H1 (cell line): ENCODE data around the gene CNFN. TPM values are rescaled to one million over a fixed set of nuclear protein-coding genes. Genes with fewer than 3 reads are reported as not detected.

Experiments
- CTCF ChIA-PET: fragments of 300-600 bp; sonication (Branson Sonifier 250); formaldehyde crosslinking; loops from one replicate; lab custom pipeline; 2021; ENCODE audit not compliant: partially characterized antibody; lab: Charles Lee
- POLR2A ChIA-PET: fragments of 300-600 bp; sonication (Branson Sonifier 250); formaldehyde crosslinking; loops from one replicate; lab custom pipeline; 2021; ENCODE audit warnings: inconsistent platforms; ENCODE audit not compliant: partially characterized antibody; lab: Charles Lee
- DNase-seq, 2 experiments: peaks; one replicate each; pipeline versions ENCODE4 v3.0.0 to v3.0.0-alpha.2; 2010 to 2022; ENCODE audit warnings: low spot score in 2 of 2, low read depth in 1 of 2, mixed read lengths in 1 of 2
- FAIRE-seq: peaks from 2 replicates; lab custom pipeline; 2011; peaks lifted over from hg19 to GRCh38; lab: Jason Lieb, UNC
- H2AFZ ChIP-seq: 2 replicates; pipeline ENCODE4 v1.8.1; 2012; ENCODE audit warnings: low read length, inconsistent platforms
- H2AK5ac ChIP-seq: 2 replicates; pipeline ENCODE4 v1.6.1; 2013; ENCODE audit warnings: low read depth, low read length
- H2BK120ac ChIP-seq: replicated peaks from 2 replicates; pipeline ENCODE3; 2013; ENCODE audit warnings: low read depth, low read length, inconsistent platforms
- H2BK12ac ChIP-seq: 2 replicates; pipeline ENCODE4 v1.6.1; 2013; ENCODE audit warnings: low read depth, low read length
- H2BK15ac ChIP-seq: 2 replicates; pipeline ENCODE4 v1.6.1; 2013; ENCODE audit warnings: low read length
- H2BK20ac ChIP-seq: 2 replicates; pipeline ENCODE4 v1.6.1; 2013; ENCODE audit warnings: low read length
- H2BK5ac ChIP-seq: 2 replicates; pipeline ENCODE4 v1.6.1; 2013; ENCODE audit warnings: low read depth, low read length
- H3K14ac ChIP-seq: 2 replicates; pipeline ENCODE4 v1.6.1; 2013; ENCODE audit warnings: inconsistent platforms; ENCODE audit not compliant: insufficient read length
- H3K18ac ChIP-seq: 2 replicates; pipeline ENCODE4 v1.6.1; 2013; ENCODE audit warnings: low read length; ENCODE audit errors: extremely low read depth
- H3K23ac ChIP-seq: 2 replicates; pipeline ENCODE4 v1.6.1; 2013; ENCODE audit warnings: inconsistent platforms; ENCODE audit not compliant: insufficient read length
- H3K23me2 ChIP-seq: 2 replicates; pipeline ENCODE4 v1.6.1; 2013; ENCODE audit warnings: low read depth, low read length
- H3K27ac ChIP-seq: 2 replicates; pipeline ENCODE4 v1.6.1; 2011; ENCODE audit warnings: low read depth, low read length, inconsistent platforms
- H3K27me3 ChIP-seq, 4 experiments: replicated peaks in 1 of 4; 1 replicate in 1 of 4; 2 replicates in 3 of 4; pipeline versions ENCODE4 v1.6.1 to v1.8.1; 2011 to 2013; ENCODE audit warnings: low read length in 3 of 4, mild to moderate bottlenecking in 3 of 4, inconsistent platforms in 2 of 4, mixed read lengths in 2 of 4, moderate library complexity in 1 of 4; ENCODE audit not compliant: control insufficient read depth in 3 of 4, insufficient read depth in 3 of 4; ENCODE audit errors: extremely low read depth in 1 of 4
- H3K36me3 ChIP-seq, 4 experiments: 2 replicates each; pipeline versions ENCODE4 v1.6.1 to v1.8.1; 2011 to 2013; ENCODE audit warnings: mild to moderate bottlenecking in 4 of 4, low read length in 3 of 4, moderate library complexity in 2 of 4, control low read depth in 1 of 4, inconsistent platforms in 1 of 4; ENCODE audit not compliant: insufficient read depth in 4 of 4, control insufficient read depth in 2 of 4
- H3K4ac ChIP-seq: replicated peaks from 2 replicates; pipeline ENCODE3; 2013; ENCODE audit warnings: low read length, low read depth, mixed read lengths, inconsistent platforms; ENCODE audit not compliant: insufficient read length
- H3K4me1 ChIP-seq, 4 experiments: replicated peaks in 1 of 4; 1 replicate in 1 of 4; 2 replicates in 3 of 4; pipeline versions ENCODE4 v1.6.1 to v1.8.1; 2011 to 2013; ENCODE audit warnings: low read length in 3 of 4, inconsistent platforms in 2 of 4, mixed read lengths in 1 of 4; ENCODE audit not compliant: insufficient read depth in 4 of 4, control insufficient read depth in 3 of 4
- H3K4me2 ChIP-seq, 2 experiments: 2 replicates each; pipeline versions ENCODE4 v1.6.1 to v1.8.1; 2011 to 2013; ENCODE audit warnings: low read depth in 2 of 2, low read length in 2 of 2, control low read depth in 1 of 2, inconsistent platforms in 1 of 2, mild to moderate bottlenecking in 1 of 2; ENCODE audit not compliant: insufficient read depth in 1 of 2
- H3K4me3 ChIP-seq, 4 experiments: fragments of 200-600, 300-600 bp in 1 of 4; sonication (generic), shearing (Covaris generic), sonication (Bioruptor Twin) in 1 of 4; 2 replicates each; pipeline versions ENCODE4 v1.5.1 to v1.8.1; 2011 to 2016; ENCODE audit warnings: low read length in 4 of 4, low read depth in 3 of 4, control low read depth in 2 of 4, inconsistent platforms in 2 of 4, mild to moderate bottlenecking in 2 of 4, mixed read lengths in 1 of 4, moderate library complexity in 1 of 4; ENCODE audit not compliant: insufficient read depth in 2 of 4; ENCODE audit errors: extremely low read depth in 1 of 4
- H3K56ac ChIP-seq: replicated peaks from 2 replicates; pipeline ENCODE3; 2013; ENCODE audit warnings: low read depth, mild to moderate bottlenecking, mixed read lengths, low read length, inconsistent platforms; ENCODE audit not compliant: insufficient read length
- H3K79me1 ChIP-seq: 2 replicates; pipeline ENCODE4 v1.6.1; 2013; ENCODE audit warnings: low read depth, low read length, control low read depth
- H3K79me2 ChIP-seq, 2 experiments: 2 replicates each; pipeline versions ENCODE4 v1.6.1 to v1.8.1; 2012 to 2013; ENCODE audit warnings: low read length in 2 of 2, mild to moderate bottlenecking in 2 of 2, inconsistent platforms in 1 of 2; ENCODE audit not compliant: insufficient read depth in 2 of 2, control insufficient read depth in 1 of 2
- H3K9ac ChIP-seq, 4 experiments: replicated peaks in 1 of 4; 1 replicate in 1 of 4; 2 replicates in 3 of 4; pipeline versions ENCODE4 v1.6.1 to v1.8.1; 2011 to 2013; ENCODE audit warnings: low read depth in 3 of 4, low read length in 3 of 4, control low read depth in 2 of 4, mild to moderate bottlenecking in 2 of 4, moderate library complexity in 2 of 4, inconsistent platforms in 1 of 4; ENCODE audit errors: extremely low read depth in 1 of 4
- H3K9me3 ChIP-seq, 2 experiments: 2 replicates each; pipeline versions ENCODE4 v1.6.1 to v1.8.1; 2012 to 2013; ENCODE audit warnings: mild to moderate bottlenecking in 2 of 2, moderate library complexity in 2 of 2, control low read depth in 1 of 2, inconsistent platforms in 1 of 2, low read depth in 1 of 2, low read length in 1 of 2, mixed read lengths in 1 of 2; ENCODE audit not compliant: insufficient read depth in 2 of 2
- H4K20me1 ChIP-seq, 2 experiments: replicated peaks in 1 of 2; 2 replicates each; pipeline versions ENCODE3 to v1.8.1; 2011 to 2013; ENCODE audit warnings: inconsistent platforms in 2 of 2, low read length in 2 of 2, mild to moderate bottlenecking in 1 of 2; ENCODE audit not compliant: insufficient read depth in 2 of 2, control insufficient read depth in 1 of 2
- H4K5ac ChIP-seq: 2 replicates; pipeline ENCODE4 v1.6.1; 2013; ENCODE audit warnings: low read length, low read depth, mixed read lengths, inconsistent platforms; ENCODE audit not compliant: insufficient read length
- H4K8ac ChIP-seq: 2 replicates; pipeline ENCODE4 v1.8.0; 2013; ENCODE audit warnings: mild to moderate bottlenecking, moderate library complexity, low read length, inconsistent platforms; ENCODE audit not compliant: insufficient read depth; ENCODE audit errors: extremely low read depth
- H4K91ac ChIP-seq: replicated peaks from 2 replicates; pipeline ENCODE3; 2013; ENCODE audit warnings: low read length, mixed read lengths, inconsistent platforms; ENCODE audit not compliant: insufficient read length
- CBX5 ChIP-seq: fragments of 300-800, 300-1000 bp; sonication (generic); IDR thresholded peaks from 2 replicates; pipeline ENCODE4 v1.7.1; 2016; ENCODE audit warnings: antibody characterized with exemption, low read length, low read depth
- FOSL1 ChIP-seq: IDR thresholded peaks from 2 replicates; pipeline ENCODE4 v1.6.1; 2011; ENCODE audit warnings: mild to moderate bottlenecking, low read depth, low read length, moderate library complexity; ENCODE audit not compliant: insufficient read depth
- HDAC2 ChIP-seq, 2 experiments: fragments of 300-600 bp in 1 of 2; sonication (generic) in 1 of 2; IDR thresholded peaks; 2 replicates each; pipeline ENCODE4 v1.6.1; 2011 to 2012; ENCODE audit warnings: low read depth in 2 of 2, low read length in 2 of 2, mild to moderate bottlenecking in 2 of 2, moderate library complexity in 2 of 2, borderline replicate concordance in 1 of 2, inconsistent platforms in 1 of 2
- RBBP5 ChIP-seq: IDR thresholded peaks from 2 replicates; pipeline ENCODE4 v1.7.1; 2012; ENCODE audit warnings: low read depth, mild to moderate bottlenecking, inconsistent platforms, low read length, moderate library complexity, borderline replicate concordance
- RNF2 ChIP-seq: fragments of 200-900, 300-1000 bp; sonication (generic); IDR thresholded peaks from 2 replicates; pipeline ENCODE4 v1.7.1; 2016; ENCODE audit warnings: borderline replicate concordance, low read depth, mild to moderate bottlenecking, antibody characterized with exemption, low read length; ENCODE audit not compliant: poor library complexity, severe bottlenecking; ENCODE audit errors: missing control alignments
- SIN3A ChIP-seq, 2 experiments: IDR thresholded peaks in 1 of 2; conservative IDR thresholded peaks in 1 of 2; 2 replicates each; pipeline ENCODE4 v1.6.1; 2011 to 2012; ENCODE audit warnings: low read length in 2 of 2, improper control_type of control experiment in 1 of 2, low read depth in 1 of 2, mild to moderate bottlenecking in 1 of 2
- TAF7 ChIP-seq: optimal IDR thresholded peaks from 2 replicates; pipeline ENCODE3; 2011; ENCODE audit warnings: low read depth, mild to moderate bottlenecking, inconsistent platforms, low read length, moderate library complexity, borderline replicate concordance
- TCF12 ChIP-seq: IDR thresholded peaks from 2 replicates; pipeline ENCODE4 v1.6.1; 2011; ENCODE audit warnings: low read depth, mild to moderate bottlenecking, low read length
- TEAD4 ChIP-seq: IDR thresholded peaks from 2 replicates; pipeline ENCODE4 v1.6.1; 2012; ENCODE audit warnings: low read depth, low read length, inconsistent platforms, mixed read lengths
- ZNF274 ChIP-seq: IDR thresholded peaks from 2 replicates; pipeline ENCODE4 v1.7.0; 2012; ENCODE audit warnings: low read length, borderline replicate concordance; ENCODE audit errors: extremely low read depth
- WGBS, 2 experiments: shearing (Covaris generic) in 1 of 2; methylation state at CpG; one replicate each; pipeline versions ENCODE4 v1.1.6 to v1.1.7; 2013 to 2015; ENCODE audit warnings: low lambda C conversion rate in 2 of 2, mixed read lengths in 2 of 2, inconsistent platforms in 1 of 2, low coverage in 1 of 2, missing lambda C conversion rate in 1 of 2; ENCODE audit not compliant: insufficient replicate concordance in 2 of 2, insufficient coverage in 1 of 2, insufficient read length in 1 of 2; ENCODE audit errors: extremely low coverage in 1 of 2, missing lambda C conversion rate in 1 of 2; 5-methylcytosine and 5-hydroxymethylcytosine counted together
- polyA plus RNA-seq, 7 experiments: library from polyadenylated mRNA; depleted of rRNA in 3 of 7; stranded (reverse) in 5 of 7; unstranded in 2 of 7; fragments of >200 nt in 5 of 7; fragments of 200-250 nt in 2 of 7; gene quantifications; 1 replicate in 5 of 7; 2 replicates in 1 of 7; 4 replicates in 1 of 7; pipeline versions ENCODE4 v1.2.1 to v1.2.3, GENCODE V29; 2011 to 2013; ENCODE audit warnings: missing spikeins in 2 of 7, mixed read lengths in 2 of 7
- total RNA-seq: library from RNA; stranded (reverse); fragmentation: NEBNext Ultra II Directional; extraction: Animal tissue kit (Norgen Biotek cat#: 25700); gene quantifications from 2 replicates; pipeline ENCODE4 v1.2.1, GENCODE V29; 2021

The CNFN gene
- total and polyA plus RNA-seq, 2 of the 8 experiments (the other 6 are each of a cell fraction or from before 2014, with no cell fraction given) = 8.9 to 31.5 TPM

- H3K79me1 ChIP-seq = no peaks in the 10 kb centered on the region; the same call in 1 of the 2 replicates
- no peaks in the 10 kb centered on the region; the same call in 1 of the 2 replicates for H3K23me2 ChIP-seq
- no peak overlapping the region for H3K4ac ChIP-seq
- ChIA-PET CTCF (no interaction called here), POLR2A (interaction anchor here (1.4 kb wide), 1 partner anchor 11 kb away, joined by 4 read pairs; no protein-coding TSS in a partner anchor)
- no peak overlapping the region for H4K5ac ChIP-seq
- H3K9ac ChIP-seq = no peak overlapping the region
- no peak overlapping the region for H3K56ac ChIP-seq
- no peak overlapping the region for H2AFZ ChIP-seq
- no peak overlapping the region for H2BK12ac ChIP-seq
- H3K4me1 ChIP-seq = peaks cover 6 to 9% (median 8%) of the 10 kb centered on the region in 4 experiments
- H3K4me3 ChIP-seq = no peak overlapping the region
- no peak overlapping the region for H4K91ac ChIP-seq
- no peak overlapping the region for H4K8ac ChIP-seq
- no peak overlapping the region for H3K4me2 ChIP-seq
- no peak for DNase-seq
- 95% methylated on average over 48 of the region's 54 CpGs; no CpG with 5 or more reads in 1 of the 2 experiments for whole genome bisulfite sequencing, 2 experiments
- no peak overlapping the region for H3K14ac ChIP-seq
- H4K20me1 ChIP-seq = no peaks in the 10 kb centered on the region
- H3K27me3 ChIP-seq = no peaks in the 10 kb centered on the region; a peak in 1 of 7 replicates
- H3K27ac ChIP-seq = no peak overlapping the region
- H3K23ac ChIP-seq = no peak overlapping the region
- no peak overlapping the region for H3K18ac ChIP-seq
- H2BK20ac ChIP-seq = no peak overlapping the region
- no peaks in the 10 kb centered on the region for H3K9me3 ChIP-seq
- H3K36me3 ChIP-seq = peaks cover 0 to 7% (median 0%) of the 10 kb centered on the region in 4 experiments; a peak in 3 of 8 replicates
- H2BK120ac ChIP-seq = no peak overlapping the region
- H2BK15ac ChIP-seq = no peak overlapping the region
- FAIRE-seq = no peak
- H2AK5ac ChIP-seq = no peak overlapping the region
- no peak overlapping the region; the same call in 1 of the 2 replicates for H2BK5ac ChIP-seq
- H3K79me2 ChIP-seq = no peaks in the 10 kb centered on the region
- no peak for TF ChIP-seq SIN3A (conservative IDR thresholded peaks at IDR 0.05 in 1 of 2, IDR thresholded peaks at IDR 0.05 in 1 of 2; ENCODE audit: low read depth in 1 of 2, low read length in 2 of 2)
- TF ChIP-seq HDAC2 (IDR thresholded peaks at IDR 0.05; ENCODE audit: borderline replicate concordance in 1 of 2, low read depth in 2 of 2, low read length in 2 of 2) = no peak
- TF ChIP-seq TAF7 = no peak
- TF ChIP-seq TCF12 = no peak
- TF ChIP-seq TEAD4 = no peak
- no peak for TF ChIP-seq RNF2
- TF ChIP-seq CBX5 = no peak
- TF ChIP-seq RBBP5 = no peak
- TF ChIP-seq ZNF274 = no peak
- no peak for TF ChIP-seq FOSL1
Observed at GRCh38 chr19:42375415-42376176, 14.5 kb downstream of the CNFN start.
